Ishikawa (cell line): ENCODE data around the gene BRAT1.

ENCODE experiments used
- CREB1 ChIP-seq: IDR thresholded peaks from 2 replicates; pipeline ENCODE4 v1.6.1; 2012; ENCODE audit warnings: low read depth
- RAD21 ChIP-seq: IDR thresholded peaks from 2 replicates; pipeline ENCODE4 v1.6.1; 2012; ENCODE audit warnings: low read depth
- TF ChIP-seq, protein P1 (sequence below): IDR thresholded peaks from 2 replicates; pipeline ENCODE4 v1.6.1; 2012; ENCODE audit warnings: low read depth, mild to moderate bottlenecking

DNA sequence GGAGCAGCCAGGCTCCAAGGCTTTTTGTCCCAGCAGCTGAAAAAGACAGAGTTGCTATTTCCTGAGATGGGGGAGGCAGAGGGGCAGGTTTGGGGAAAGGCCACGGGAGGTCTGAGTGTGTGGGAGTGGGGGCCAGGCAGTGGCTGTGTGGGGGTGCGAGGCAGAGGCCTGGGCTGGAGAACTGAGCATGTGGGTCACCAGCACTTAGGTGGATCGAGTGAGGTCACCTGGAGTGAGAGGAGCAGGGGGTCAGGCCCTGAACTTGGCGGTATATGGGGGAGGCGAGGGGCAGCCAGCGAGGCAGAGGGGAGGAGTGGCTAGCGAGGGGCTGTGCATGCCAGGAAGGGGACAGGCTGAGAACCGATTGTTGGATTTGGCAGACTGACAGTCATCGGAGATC is 31.8 kb upstream of the BRAT1 start:
- TF ChIP-seq CREB1 (no peak), RAD21 (no peak)
- TF ChIP-seq, protein P1, sequence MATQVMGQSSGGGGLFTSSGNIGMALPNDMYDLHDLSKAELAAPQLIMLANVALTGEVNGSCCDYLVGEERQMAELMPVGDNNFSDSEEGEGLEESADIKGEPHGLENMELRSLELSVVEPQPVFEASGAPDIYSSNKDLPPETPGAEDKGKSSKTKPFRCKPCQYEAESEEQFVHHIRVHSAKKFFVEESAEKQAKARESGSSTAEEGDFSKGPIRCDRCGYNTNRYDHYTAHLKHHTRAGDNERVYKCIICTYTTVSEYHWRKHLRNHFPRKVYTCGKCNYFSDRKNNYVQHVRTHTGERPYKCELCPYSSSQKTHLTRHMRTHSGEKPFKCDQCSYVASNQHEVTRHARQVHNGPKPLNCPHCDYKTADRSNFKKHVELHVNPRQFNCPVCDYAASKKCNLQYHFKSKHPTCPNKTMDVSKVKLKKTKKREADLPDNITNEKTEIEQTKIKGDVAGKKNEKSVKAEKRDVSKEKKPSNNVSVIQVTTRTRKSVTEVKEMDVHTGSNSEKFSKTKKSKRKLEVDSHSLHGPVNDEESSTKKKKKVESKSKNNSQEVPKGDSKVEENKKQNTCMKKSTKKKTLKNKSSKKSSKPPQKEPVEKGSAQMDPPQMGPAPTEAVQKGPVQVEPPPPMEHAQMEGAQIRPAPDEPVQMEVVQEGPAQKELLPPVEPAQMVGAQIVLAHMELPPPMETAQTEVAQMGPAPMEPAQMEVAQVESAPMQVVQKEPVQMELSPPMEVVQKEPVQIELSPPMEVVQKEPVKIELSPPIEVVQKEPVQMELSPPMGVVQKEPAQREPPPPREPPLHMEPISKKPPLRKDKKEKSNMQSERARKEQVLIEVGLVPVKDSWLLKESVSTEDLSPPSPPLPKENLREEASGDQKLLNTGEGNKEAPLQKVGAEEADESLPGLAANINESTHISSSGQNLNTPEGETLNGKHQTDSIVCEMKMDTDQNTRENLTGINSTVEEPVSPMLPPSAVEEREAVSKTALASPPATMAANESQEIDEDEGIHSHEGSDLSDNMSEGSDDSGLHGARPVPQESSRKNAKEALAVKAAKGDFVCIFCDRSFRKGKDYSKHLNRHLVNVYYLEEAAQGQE: no peak
